Colonic mucosa (tissue), 4 donors: ENCODE results near the gene SLC22A12. TPM values are rescaled to one million over a fixed set of nuclear protein-coding genes. Genes with fewer than 3 reads are reported as not detected.
A peak's percentile ranks its signal among the peaks of the same experiment; 100 is the strongest.

ENCODE experiments used
- DNase-seq: peaks from one replicate; pipeline ENCODE4 v3.0.0-alpha.2; 2020
- H3K27ac ChIP-seq: fragments of 200-600 bp; one replicate; pipeline ENCODE4 v1.8.0; 2021
- H3K27me3 ChIP-seq: fragments of 200-600 bp; one replicate; pipeline ENCODE4 v1.8.0; 2021
- H3K36me3 ChIP-seq: fragments of 200-600 bp; one replicate; pipeline ENCODE4 v1.8.0; 2021
- H3K4me1 ChIP-seq: fragments of 200-600 bp; one replicate; pipeline ENCODE4 v1.8.0; 2021; ENCODE audit warnings: mild to moderate bottlenecking
- H3K4me3 ChIP-seq: fragments of 200-600 bp; one replicate; pipeline ENCODE4 v1.8.0; 2021
- H3K9ac ChIP-seq, 2 donors: one replicate each; pipeline ENCODE4 v1.7.0; 2013; ENCODE audit warnings: control low read depth in 2 of 2, low read depth in 2 of 2, low read length in 2 of 2
- H3K9me3 ChIP-seq: fragments of 200-600 bp; one replicate; pipeline ENCODE4 v1.8.0; 2021
- intact Hi-C: fragments of 100-400 bp; cut with DNase I; formaldehyde crosslinking; loops from one replicate; pipeline ENCODE4 v1.14.1; 2022
- total RNA-seq, 2 donors: library from RNA; stranded (reverse); fragmentation: NEBNext Ultra II Directional in 1 of 2; extraction: Animal tissue kit (Norgen Biotek cat#: 25700) in 1 of 2; gene quantifications; one replicate each; pipeline ENCODE4 v1.2.1, GENCODE V29; 2021
- TF ChIP-seq, protein P1 (sequence below): fragments of 200-600 bp; IDR thresholded peaks from one replicate; pipeline ENCODE4 v1.8.0; 2022; ENCODE audit warnings: antibody characterized with exemption, mild to moderate bottlenecking
- donor health status: healthy.
- donor health status: DM: no; HTN: no; CAD: no.
- donor health status: DM: no; HTN: no; CAD: no.

The SLC22A12 gene
- total RNA-seq, 2 donors from 2014 or later: not detected

DNA sequence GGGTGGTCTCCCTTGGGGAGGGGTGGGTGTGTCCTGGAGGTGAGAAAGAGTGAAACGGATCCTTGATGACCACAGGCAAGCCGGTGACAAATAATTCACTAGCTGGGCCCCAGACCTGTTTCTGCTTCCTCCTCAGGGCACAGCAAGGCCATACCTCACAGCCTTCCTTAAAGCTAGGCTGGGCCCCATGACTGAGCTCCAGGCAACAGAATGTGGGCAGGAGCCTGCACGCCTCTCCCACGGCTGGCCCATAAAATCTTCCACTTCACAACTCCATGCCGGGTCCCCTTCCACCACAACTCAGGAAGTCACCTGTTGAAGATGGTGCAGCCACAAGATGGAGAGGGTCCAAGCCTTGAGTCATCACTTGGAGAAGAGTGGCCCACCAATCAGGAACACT lies 23.9 kb downstream of the SLC22A12 start:
- H3K9ac ChIP-seq: no peak overlapping the region
- H3K9me3 ChIP-seq: no peaks in the 10 kb centered on the region
- TF ChIP-seq, protein P1, sequence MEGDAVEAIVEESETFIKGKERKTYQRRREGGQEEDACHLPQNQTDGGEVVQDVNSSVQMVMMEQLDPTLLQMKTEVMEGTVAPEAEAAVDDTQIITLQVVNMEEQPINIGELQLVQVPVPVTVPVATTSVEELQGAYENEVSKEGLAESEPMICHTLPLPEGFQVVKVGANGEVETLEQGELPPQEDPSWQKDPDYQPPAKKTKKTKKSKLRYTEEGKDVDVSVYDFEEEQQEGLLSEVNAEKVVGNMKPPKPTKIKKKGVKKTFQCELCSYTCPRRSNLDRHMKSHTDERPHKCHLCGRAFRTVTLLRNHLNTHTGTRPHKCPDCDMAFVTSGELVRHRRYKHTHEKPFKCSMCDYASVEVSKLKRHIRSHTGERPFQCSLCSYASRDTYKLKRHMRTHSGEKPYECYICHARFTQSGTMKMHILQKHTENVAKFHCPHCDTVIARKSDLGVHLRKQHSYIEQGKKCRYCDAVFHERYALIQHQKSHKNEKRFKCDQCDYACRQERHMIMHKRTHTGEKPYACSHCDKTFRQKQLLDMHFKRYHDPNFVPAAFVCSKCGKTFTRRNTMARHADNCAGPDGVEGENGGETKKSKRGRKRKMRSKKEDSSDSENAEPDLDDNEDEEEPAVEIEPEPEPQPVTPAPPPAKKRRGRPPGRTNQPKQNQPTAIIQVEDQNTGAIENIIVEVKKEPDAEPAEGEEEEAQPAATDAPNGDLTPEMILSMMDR: no peak
- no peak overlapping the region for H3K4me3 ChIP-seq
- H3K36me3 ChIP-seq: no peaks in the 10 kb centered on the region
- intact Hi-C loops: no loop called here
- H3K27me3 ChIP-seq: no peaks in the 10 kb centered on the region
- DNase-seq: no peak
- H3K27ac ChIP-seq: no peak overlapping the region
- H3K4me1 ChIP-seq: no peaks in the 10 kb centered on the region

DNA sequence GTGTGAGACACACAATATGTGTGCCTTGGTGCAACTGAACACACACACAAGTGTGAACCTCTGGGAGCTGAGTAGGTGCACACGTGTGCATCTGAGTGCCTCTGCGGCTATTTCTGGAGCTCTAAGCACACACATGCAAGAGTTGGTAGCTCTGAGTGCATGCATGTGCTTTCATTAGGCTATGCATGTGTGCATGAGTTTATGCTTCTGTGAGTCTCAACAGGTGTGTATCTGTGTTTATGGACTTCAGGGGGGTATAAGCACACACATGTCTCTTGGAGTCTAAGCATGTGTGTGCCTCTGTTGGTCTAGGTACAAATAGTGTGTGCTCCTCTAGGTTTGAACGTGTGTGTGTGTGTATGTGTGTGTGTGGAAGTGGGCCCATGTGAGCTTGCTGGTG lies 25.8 kb downstream of the SLC22A12 start:
- H3K4me1 ChIP-seq: no peaks in the 10 kb centered on the region
- H3K27me3 ChIP-seq: no peaks in the 10 kb centered on the region
- H3K36me3 ChIP-seq: no peaks in the 10 kb centered on the region
- no peaks in the 10 kb centered on the region for H3K9me3 ChIP-seq
- no peak overlapping the region for H3K4me3 ChIP-seq
- intact Hi-C loops: no loop called here
- H3K27ac ChIP-seq: no peak overlapping the region
- H3K9ac ChIP-seq: no peak overlapping the region
- no peak for DNase-seq
- TF ChIP-seq, protein P1: no peak

DNA sequence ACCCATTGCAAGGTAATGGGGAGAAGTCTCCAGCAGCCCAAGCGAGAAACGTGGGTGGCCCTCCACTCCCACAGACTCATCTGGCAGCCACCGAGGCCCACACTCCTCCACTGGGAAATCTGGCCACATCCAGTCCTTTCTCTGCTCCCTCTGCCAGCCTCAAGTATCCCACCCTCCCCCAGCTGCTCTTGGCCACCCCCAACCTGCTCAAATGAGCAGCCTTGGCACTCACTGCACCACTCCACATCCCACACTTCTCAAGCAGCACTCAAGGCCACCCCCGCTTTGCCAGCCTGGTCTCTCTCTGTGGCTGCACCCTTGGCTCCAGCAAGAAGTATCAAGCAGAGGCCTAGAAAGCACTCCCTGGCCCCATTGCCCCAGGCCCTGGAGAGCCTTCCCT lies 28.2 kb downstream of the SLC22A12 start:
- H3K27me3 ChIP-seq: no peaks in the 10 kb centered on the region
- intact Hi-C loops: no loop called here
- no peak overlapping the region for H3K9ac ChIP-seq
- H3K27ac ChIP-seq: no peak overlapping the region
- TF ChIP-seq, protein P1: no peak
- no peaks in the 10 kb centered on the region for H3K4me1 ChIP-seq
- H3K36me3 ChIP-seq: no peaks in the 10 kb centered on the region
- H3K9me3 ChIP-seq: no peaks in the 10 kb centered on the region
- DNase-seq: no peak
- H3K4me3 ChIP-seq: no peak overlapping the region

DNA sequence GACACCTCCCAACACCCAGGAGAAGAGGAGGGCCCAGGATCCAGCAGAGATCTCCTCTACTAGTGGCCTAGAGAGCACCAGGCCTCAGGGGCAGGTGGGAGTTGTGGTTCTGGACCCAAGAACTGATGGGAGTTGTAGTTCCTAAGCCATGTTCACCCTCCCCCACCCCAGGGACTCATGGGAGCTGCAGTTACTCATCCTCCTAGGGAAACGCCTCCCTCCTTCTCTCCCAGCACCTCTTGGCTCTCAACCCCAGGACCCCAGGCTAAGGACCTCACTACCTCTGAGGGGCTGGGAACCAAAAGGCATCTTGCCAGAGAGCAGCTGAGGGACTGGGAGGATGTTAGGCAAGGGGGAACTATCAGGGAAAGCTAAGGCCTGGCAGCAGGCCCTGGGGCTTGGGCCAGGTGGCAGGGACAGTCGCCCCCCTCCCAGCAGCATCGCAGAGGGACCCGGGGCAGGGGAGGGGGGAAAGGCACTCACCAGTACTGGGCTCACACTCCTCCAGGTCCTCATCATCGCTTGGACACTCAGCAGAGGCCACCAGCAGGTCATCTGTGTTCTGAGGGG lies 28.9 kb downstream of the SLC22A12 start:
- H3K9me3 ChIP-seq: no peaks in the 10 kb centered on the region
- peak overlapping the region; percentile 70 for H3K27ac ChIP-seq
- H3K9ac ChIP-seq: no peak overlapping the region
- intact Hi-C loops: no loop called here
- no peak overlapping the region for H3K4me3 ChIP-seq
- no peaks in the 10 kb centered on the region for H3K36me3 ChIP-seq
- TF ChIP-seq, protein P1: no peak
- peak; percentile 29 for DNase-seq
- H3K4me1 ChIP-seq: no peaks in the 10 kb centered on the region
- no peaks in the 10 kb centered on the region for H3K27me3 ChIP-seq

DNA sequence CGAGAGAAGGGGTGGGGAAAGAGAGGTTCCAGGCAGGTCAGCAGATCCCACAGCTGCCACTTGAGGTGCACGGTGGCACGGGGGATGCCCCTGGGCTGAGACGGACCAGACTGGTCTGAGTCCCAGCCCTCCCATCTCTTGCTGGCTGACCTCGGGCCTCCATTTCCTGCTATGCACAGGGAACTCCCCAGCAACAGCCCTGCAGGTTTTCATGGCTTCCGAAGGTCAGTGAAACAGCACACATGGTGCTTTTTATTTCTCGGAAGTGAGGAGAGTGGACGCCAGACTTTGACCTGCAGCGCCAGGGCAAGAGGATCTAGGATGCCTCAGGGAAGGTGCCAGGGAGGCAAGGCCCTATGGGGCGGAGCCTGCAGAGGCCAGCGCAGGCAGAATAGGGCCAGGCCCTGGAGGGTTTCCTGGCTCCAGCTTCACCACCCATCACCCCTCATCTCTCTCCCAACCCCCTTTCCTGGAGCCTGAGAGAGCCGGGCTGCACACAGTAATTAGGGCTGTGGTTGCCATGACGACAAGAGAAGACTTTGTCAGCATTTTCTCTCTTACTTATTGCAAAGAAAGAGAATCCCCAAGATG lies 29.5 kb downstream of the SLC22A12 start:
- Histone ChIP-seq H3K9me3 (no peaks in the 10 kb centered on the region), H3K9ac (no peak overlapping the region), H3K4me1 (no peaks in the 10 kb centered on the region), H3K27me3 (no peaks in the 10 kb centered on the region), H3K4me3 (no peak overlapping the region), H3K27ac (peak overlapping the region; percentile 70), H3K36me3 (no peaks in the 10 kb centered on the region)
- intact Hi-C loops: no loop called here
- peak; percentile 54 for DNase-seq
- TF ChIP-seq, protein P1: no peak
